Fibroblast of villous mesenchyme (primary cell): ENCODE measurements around the gene PITPNM3. TPM values are rescaled to one million over a fixed set of nuclear protein-coding genes. Genes with fewer than 3 reads are reported as not detected.

Source experiments
- DNase-seq: peaks from one replicate; pipeline ENCODE4 v3.0.0-alpha.2; 2010; ENCODE audit warnings: low read depth
- H3K4me3 ChIP-seq: 2 replicates; pipeline ENCODE4 v1.5.1; 2011; ENCODE audit warnings: low read depth, mild to moderate bottlenecking, low read length
- small RNA-seq: library from RNA; depleted of rRNA; stranded (forward); fragments of <200 nt; gene quantifications from one replicate; pipeline ENCODE3, GENCODE V24; 2012
- total RNA-seq: library from RNA; depleted of rRNA; stranded (reverse); fragments of >200 nt; gene quantifications from 2 replicates; pipeline ENCODE4 v1.2.3, GENCODE V29; 2012
- TF ChIP-seq, protein P1 (sequence below): IDR thresholded peaks from 2 replicates; pipeline ENCODE4 v1.5.1; 2012; ENCODE audit warnings: low read depth, mild to moderate bottlenecking, low read length; ENCODE audit not compliant: insufficient read depth

PITPNM3 gene
- total RNA-seq, 1 donor: under 0.01 TPM

DNA sequence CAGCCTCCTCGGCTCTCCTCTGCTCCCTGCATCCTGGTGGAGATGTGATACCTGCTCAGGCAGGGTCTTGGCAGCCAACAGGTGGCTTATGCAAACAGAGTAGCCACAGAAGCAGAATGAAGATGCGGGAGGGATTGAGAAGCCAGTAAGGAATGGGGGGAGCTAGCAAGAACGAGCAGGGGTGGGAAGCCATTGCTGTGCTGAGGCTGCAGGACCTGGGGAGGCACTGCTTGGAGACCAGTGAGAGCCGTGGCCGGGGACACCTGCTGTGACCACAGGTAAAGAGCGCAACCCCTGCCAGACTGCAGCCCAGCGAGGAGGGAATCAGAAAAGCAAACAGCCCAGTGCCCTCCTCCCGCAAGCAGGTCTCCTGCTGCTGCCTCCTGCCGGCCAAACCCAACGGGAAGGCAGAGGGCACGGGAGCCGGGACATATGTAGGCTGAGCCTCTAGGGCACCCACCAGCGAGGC is 136.1 kb downstream of the PITPNM3 start:
- no peak for DNase-seq
- no peak overlapping the region for H3K4me3 ChIP-seq
- TF ChIP-seq, protein P1, sequence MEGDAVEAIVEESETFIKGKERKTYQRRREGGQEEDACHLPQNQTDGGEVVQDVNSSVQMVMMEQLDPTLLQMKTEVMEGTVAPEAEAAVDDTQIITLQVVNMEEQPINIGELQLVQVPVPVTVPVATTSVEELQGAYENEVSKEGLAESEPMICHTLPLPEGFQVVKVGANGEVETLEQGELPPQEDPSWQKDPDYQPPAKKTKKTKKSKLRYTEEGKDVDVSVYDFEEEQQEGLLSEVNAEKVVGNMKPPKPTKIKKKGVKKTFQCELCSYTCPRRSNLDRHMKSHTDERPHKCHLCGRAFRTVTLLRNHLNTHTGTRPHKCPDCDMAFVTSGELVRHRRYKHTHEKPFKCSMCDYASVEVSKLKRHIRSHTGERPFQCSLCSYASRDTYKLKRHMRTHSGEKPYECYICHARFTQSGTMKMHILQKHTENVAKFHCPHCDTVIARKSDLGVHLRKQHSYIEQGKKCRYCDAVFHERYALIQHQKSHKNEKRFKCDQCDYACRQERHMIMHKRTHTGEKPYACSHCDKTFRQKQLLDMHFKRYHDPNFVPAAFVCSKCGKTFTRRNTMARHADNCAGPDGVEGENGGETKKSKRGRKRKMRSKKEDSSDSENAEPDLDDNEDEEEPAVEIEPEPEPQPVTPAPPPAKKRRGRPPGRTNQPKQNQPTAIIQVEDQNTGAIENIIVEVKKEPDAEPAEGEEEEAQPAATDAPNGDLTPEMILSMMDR: peak; percentile 35

DNA sequence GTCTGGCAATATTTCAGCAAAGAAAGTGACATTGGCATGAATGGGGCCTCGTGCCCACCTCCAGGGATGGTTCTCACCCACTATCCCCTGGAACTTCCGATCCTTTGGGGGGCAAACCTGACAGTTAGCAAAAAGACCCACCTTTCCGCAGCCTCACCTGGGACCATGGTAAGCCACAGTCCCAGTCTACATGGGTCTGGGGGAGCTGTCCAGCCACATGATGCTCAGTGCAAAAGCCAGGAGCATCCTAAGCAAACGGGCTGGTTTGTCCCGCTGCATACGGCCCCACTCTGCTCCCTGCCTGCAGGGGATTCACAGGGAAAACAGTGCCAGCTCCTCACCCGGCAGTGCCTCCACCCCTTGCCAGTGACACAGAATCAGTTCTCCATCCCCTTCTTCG is 140.7 kb downstream of the PITPNM3 start:
- no peak for DNase-seq
- TF ChIP-seq, protein P1: no peak
- no peak overlapping the region for H3K4me3 ChIP-seq

DNA sequence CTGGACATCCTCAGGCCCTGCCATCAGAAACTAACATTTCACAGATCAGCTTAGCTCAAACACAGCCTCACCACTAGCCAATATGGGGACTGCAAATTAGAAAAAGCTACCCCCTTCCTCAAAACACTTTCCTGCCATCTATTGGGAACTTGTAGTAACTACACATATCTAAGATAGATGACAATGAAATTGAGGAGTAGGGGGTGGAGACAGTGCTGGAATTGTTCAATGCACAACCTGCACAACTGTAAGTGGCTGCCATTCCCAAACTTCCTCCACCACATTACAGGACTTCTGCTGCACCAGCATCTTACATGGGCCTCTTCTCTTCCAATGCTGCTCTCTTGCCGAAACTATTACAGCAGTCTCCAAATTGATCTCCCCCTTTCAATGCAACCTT is 143.3 kb downstream of the PITPNM3 start:
- TF ChIP-seq, protein P1: peak; percentile 54
- DNase-seq: peak; percentile 50
- no peak overlapping the region for H3K4me3 ChIP-seq

DNA sequence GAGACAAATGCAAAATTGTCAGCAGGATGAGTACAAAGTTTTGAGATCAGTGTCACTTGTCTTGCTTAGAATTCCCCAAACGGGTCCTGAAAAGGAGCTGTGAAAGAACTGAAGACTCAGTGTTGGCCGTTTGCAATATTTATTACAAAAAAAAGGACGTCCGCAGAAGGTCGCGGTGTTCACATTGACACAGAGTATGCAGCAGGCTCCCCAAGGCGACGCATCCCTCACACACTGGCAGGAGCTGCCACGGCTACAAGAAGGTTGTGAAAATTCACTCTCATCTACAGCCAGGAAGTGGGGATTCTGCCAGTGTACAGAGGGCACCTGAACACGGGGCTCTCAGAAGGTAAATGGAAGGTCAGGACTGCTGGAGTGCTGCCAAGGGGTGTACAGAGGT is 147.6 kb downstream of the PITPNM3 start:
- no peak overlapping the region for H3K4me3 ChIP-seq
- TF ChIP-seq, protein P1: no peak
- no peak for DNase-seq

DNA sequence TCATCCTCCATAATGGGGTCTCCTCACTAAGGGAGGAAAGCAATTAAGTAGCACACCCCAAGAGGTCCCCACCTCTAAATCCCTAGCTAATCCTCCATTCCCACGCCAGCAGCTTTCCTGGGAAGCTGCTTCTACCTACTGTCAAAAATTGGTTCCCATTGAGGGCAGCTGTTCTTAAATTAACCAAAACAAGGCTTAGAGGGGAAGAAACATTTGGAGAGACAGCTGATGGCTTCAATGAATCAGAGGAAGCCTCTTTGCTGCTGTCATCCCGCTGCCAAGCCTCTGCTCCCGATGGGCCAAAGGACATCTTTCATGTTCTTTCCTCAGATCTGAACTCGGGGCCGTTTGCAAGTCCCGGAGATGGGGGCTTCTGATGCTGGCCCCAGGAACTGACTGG is 148.1 kb downstream of the PITPNM3 start:
- H3K4me3 ChIP-seq: no peak overlapping the region
- TF ChIP-seq, protein P1: no peak
- no peak for DNase-seq

DNA sequence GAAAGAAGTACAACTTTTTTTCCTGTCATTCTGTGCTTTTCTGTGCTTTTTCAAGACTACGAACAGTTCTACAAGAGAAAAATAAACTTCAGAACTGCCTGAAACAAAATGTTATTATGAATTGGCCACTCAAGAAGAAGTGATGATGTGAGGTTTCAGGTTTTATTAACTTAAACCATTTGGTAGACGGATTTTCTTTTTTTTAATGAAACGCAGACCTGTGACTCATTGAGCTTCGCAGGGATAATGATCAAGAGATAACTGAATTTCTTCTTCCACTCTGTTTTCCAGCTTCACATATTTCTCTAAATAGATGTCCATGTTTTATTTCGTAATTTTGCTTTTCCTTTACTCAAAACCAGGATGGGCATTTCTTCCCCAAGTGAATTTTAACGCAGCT is 154.1 kb downstream of the PITPNM3 start:
- no peak overlapping the region for H3K4me3 ChIP-seq
- peak; percentile 30 for DNase-seq
- TF ChIP-seq, protein P1: no peak

Small RNA genes lying within 50 kb of the gene (small RNA-seq; reads per million reads assigned to genes)
- gene RF00017: not detected
- 0.66 reads per million for gene RNA5SP435

Other genes with a start within 250 kb of the PITPNM3 start
- not detected in 2 replicates for gene AIPL1, start 121.4 kb downstream of the PITPNM3 start, total RNA-seq
- gene PIMREG, start 112.1 kb downstream of the PITPNM3 start, total RNA-seq: 18.1 and 18.4 TPM in 2 replicates
- gene KIAA0753, start 84.2 kb upstream of the PITPNM3 start, total RNA-seq: 16.1 and 23.3 TPM in 2 replicates
- 72.2 and 74.3 TPM in 2 replicates for gene TXNDC17, start 84.5 kb upstream of the PITPNM3 start, total RNA-seq
- 10.0 and 14.2 TPM in 2 replicates for gene MED31, start 95.0 kb upstream of the PITPNM3 start, total RNA-seq
- 0.43 and 0.97 TPM in 2 replicates for gene C17orf100, start 95.2 kb upstream of the PITPNM3 start, total RNA-seq
- under 0.01 TPM in 1 of 2 replicates, not detected in the other for gene SLC13A5, start 156.8 kb upstream of the PITPNM3 start, total RNA-seq
- gene XAF1, start 199.5 kb upstream of the PITPNM3 start, total RNA-seq: 45.8 and 58.3 TPM in 2 replicates
- under 0.01 and 0.32 TPM in 2 replicates for gene FBXO39, start 219.7 kb upstream of the PITPNM3 start, total RNA-seq